Measurements from ENCODE around the gene ZC3HAV1L. TPM values are rescaled to one million over a fixed set of nuclear protein-coding genes. Genes with fewer than 3 reads are reported as not detected.
"Not testable (repeated sequence)": the region's sequence is repeated elsewhere in the genome, so short reads cannot be mapped to it uniquely, and the experiment has no call there.

The ZC3HAV1L gene
- polyA plus RNA-seq, 3 donors = 1.2 to 1.9 (median 1.7) TPM

DNA sequence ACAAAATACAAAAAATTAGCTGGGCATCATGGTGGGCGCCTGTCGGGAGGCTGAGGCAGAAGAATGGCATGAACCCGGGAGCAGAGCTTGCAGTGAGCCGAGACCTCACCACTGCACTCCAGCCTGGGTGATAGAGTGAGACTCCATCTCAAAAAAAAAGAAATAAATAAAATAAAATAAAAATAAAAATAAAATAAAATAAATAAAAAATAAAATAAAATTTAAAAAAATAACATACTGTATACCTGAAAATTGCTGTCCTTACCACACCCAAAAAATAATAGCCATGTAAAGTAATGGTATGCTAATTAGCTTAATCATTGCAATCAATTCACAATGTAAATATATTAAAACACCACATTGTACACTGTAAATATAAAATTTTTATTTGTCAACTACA lies 3.4 kb downstream of the ZC3HAV1L start:
- WGBS, 3 donors = 88 to 97% (median 96%) methylated on average over 4 of the region's 4 CpGs

DNA sequence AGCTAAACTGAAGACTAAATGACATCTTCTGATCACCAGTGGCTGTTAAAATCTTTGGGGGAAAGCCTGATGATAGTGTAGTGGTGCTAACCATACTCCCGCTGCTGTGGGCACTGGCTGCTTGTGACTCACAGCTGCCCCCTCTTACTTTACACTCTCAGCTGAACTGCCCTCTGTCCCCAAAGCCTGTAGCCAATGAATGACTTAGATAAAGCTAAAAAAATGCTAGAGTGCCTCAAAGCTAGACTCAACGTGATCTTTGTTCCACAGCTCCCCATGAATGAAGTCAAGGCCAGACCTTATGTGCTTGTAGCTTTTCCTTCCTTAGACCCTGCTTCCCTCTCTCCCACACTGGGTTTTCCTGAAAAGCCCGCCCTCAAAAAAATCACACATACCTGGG lies 6.5 kb downstream of the ZC3HAV1L start:
- 92 to 97% (median 94%) methylated on average over 3 of the region's 3 CpGs for WGBS, 3 donors
- H3K27ac ChIP-seq (ENCODE audit: low read depth, low read length) = no peak overlapping the region

More for the DNA sequence above, 3.4 kb downstream of the ZC3HAV1L start:
- H3K27ac ChIP-seq (ENCODE audit: low read depth, low read length) = no peak overlapping the region

DNA sequence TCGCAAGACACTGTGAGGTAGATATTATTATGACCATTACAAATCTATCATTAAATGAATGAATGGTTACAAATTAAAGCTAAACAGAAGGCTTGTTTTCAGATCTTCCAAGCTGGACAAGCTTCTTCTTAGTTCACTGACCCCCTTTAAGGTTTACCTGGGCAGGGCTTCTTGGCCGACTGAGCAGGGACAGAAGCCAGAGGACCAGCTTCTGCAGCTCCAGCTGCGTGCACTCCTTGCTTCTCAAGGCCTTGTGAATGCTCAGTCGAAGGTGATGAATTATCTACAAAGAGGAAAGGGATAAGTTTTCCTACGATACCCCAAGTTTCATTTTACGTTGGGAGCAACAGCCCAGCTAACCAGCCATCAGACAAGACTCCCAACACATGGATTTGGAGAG lies 9.3 kb downstream of the ZC3HAV1L start:
- 82 to 96% (median 91%) methylated on average over 6 of the region's 6 CpGs for WGBS, 3 donors

DNA sequence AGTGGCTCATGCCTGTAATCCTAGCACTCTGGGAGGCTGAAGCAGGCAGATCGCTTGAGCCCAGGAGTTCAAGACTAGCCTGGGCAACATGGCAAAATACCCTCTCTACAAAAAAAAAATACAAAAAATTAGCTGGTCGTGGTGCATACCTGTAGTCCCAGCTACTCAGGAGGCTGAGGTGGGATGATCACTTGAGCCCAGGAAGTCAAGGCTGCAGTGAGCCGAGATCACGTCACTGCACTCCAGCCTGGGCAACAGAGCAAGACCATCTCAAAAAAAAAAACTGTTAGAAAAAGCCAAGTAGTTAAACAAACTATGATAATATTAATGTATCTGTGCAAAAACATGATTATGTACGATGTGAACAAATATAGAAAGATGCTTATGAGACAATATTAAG lies 10.0 kb downstream of the ZC3HAV1L start:
- not testable (repeated sequence) for H3K27ac ChIP-seq (ENCODE audit: low read depth, low read length)
- WGBS, 3 donors = 87 to 89% (median 87%) methylated on average over 5 of the region's 5 CpGs

More for the DNA sequence above, 9.3 kb downstream of the ZC3HAV1L start:
- H3K27ac ChIP-seq (ENCODE audit: low read depth, low read length) = no peak overlapping the region

DNA sequence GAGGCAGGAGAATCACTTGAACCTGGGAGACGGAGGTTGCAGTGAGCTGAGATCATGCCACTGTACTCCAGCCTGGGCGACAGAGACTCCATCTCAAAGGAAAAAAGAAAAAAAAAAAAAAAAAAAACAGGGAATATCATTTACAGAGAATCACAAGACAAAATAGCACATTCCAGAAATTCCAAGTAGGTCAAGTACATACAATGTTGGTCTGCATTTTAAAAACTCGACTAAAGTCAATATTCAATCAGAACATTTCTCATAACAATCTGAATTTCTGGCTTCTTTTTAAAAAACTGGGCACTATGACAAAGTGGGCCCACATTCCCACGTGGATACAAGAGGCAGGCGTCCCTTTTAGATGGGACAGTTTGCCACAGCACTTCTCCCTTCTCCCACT lies 12.8 kb downstream of the ZC3HAV1L start:
- H3K27ac ChIP-seq (ENCODE audit: low read depth, low read length) = no peak overlapping the region
- WGBS, 3 donors = 81 to 85% (median 84%) methylated on average over 5 of the region's 5 CpGs

DNA sequence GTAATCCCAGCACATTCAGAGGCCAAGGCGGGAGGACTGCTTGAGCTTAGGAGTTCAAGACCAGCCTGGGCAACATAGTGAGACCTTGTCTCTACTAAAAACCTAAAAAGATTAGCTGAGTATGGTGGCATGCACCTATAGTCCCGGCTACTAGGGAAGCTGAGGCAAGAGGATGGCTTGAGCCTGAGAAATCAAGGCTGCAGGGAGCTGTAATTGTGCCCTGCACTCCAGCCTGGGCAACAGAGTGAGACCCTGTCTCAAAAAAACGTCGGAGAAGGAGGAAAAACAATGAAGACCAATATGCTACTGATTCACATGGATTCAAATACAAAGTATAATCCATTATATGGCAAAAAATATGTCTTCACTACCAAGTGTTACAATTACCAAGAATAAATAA lies 13.6 kb downstream of the ZC3HAV1L start:
- 68 to 85% (median 77%) methylated on average over 4 of the region's 4 CpGs for WGBS, 3 donors
- no peak overlapping the region for H3K27ac ChIP-seq (ENCODE audit: low read depth, low read length)

DNA sequence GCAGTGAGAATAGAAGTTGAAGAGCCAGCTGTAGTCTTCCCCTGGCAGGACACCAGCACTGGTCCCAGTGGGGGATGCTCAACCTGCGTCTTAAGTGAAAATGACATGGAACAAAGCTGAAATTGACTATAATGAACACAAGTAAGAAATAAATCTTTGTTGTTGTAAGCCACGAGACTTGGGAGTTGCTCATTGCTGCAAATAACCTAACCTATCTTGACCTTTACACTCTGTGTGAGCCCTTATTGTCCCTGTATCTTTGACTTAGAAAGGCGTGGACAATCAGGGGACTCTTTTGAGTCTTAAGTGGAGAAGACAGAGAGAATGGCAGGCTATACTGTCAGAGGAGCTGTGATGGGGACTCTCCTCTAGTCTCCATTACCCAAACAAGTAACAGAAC lies 16.9 kb downstream of the ZC3HAV1L start:
- 75 to 79% (median 76%) methylated on average over 3 of the region's 3 CpGs for WGBS, 3 donors
- H3K27ac ChIP-seq (ENCODE audit: low read depth, low read length) = no peak overlapping the region

DNA sequence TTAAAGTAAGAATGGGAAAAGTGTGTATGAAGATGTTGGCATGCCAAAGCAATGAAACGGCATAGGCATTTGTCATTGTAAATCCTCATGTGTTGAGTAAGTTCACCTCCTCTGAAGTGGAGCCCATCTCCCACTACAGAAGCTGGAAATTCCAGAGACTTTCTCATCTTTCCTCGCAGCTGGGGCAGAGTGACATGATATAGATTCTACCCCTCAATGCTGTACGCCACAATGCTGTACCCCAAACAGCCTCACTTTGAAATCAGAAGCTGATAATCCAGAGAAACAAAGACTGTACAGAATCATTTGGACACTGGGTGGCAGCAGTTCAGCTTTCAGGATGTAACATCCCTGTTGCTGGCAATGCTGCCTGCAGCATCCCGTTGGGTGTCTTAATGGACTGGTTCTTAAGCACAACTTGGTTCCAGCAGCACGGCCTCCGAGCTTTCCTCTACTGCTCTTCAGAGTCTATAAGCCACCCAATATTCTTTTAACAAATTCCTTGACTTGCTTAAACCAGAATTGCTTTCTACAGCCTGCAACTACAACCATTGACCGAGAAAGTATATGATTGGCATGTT lies 18.8 kb downstream of the ZC3HAV1L start:
- WGBS, 3 donors = 25 to 33% (median 32%) methylated on average over 7 of the region's 7 CpGs
- H3K27ac ChIP-seq (ENCODE audit: low read depth, low read length) = no peak overlapping the region

DNA sequence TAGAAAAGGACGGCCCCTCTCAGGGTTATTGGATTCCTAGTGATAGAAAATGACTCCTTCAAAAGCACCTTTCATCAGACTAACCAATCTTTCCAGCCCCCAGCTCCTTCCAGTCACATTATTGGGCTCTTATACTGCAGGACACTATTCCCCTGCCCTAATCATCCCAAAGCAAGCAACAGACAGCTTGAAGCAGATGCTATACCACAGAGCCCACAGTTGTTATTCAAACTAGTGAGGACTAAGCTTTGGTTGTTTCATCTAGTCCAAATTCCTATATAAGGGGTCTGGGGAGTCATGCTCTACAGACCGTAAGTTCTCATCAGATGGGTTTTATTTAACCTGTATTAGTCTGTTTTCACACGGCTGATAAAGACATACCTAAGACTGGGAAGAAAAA lies 24.5 kb downstream of the ZC3HAV1L start:
- 84 to 96% (median 94%) methylated on average over 3 of the region's 3 CpGs for WGBS, 3 donors
- no peak overlapping the region for H3K27ac ChIP-seq (ENCODE audit: low read depth, low read length)

DNA sequence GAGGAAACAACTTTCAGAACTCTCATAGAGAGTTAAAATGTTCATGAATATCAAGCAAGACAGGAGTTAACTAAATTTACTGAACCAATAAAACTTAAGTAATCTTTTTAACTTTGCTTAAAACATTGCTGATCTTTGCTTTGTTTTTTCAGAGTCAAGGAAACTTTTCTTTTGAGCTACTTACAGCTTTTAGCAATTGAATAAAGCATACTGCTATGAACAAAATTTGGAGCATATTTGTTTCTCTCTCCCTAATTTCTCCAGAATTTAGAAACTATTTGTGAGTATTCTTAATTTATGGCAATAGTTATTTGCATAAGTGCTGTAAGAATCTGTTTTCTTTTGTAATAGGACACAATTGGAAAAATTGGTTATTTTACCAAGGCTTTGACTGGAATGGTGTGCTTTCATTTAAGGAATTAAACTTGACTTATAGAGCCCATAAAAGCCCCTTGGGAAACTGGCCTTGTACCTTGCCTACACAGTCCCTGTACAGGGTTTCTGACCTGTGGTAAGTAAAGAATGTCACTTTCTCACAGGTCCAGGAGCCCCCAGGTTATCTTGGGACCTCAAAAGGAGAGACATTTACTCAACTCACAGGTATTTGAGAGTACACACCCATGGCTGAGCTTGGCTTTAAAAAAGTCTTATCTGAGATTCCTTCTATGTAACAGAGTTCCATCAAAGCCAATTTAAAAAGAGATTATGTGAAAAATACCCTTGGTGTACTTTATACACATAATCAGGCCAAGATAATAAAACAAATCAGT lies 31.3 kb downstream of the ZC3HAV1L start:
- H3K27ac ChIP-seq (ENCODE audit: low read depth, low read length) = no peak overlapping the region

DNA sequence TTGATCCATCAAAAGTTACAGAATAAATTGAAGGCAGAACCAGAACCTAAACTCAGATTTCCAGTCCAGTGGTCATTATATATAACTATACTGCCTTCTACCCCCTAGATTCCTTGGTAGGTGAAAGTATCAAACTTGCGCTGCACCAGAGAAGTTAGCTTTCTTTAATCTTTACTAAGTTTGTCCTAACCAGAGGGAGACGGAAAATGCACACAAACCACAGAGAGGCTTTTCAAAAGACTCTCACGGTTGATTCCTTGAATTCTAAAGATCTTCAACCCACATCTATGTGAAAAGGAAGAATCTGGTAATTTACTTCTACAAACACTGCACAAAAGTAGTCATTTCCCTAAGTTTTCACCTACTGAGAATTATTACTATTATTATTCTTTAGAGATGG lies 36.4 kb downstream of the ZC3HAV1L start:
- 81 to 92% (median 83%) methylated on average over 3 of the region's 3 CpGs for WGBS, 3 donors

DNA sequence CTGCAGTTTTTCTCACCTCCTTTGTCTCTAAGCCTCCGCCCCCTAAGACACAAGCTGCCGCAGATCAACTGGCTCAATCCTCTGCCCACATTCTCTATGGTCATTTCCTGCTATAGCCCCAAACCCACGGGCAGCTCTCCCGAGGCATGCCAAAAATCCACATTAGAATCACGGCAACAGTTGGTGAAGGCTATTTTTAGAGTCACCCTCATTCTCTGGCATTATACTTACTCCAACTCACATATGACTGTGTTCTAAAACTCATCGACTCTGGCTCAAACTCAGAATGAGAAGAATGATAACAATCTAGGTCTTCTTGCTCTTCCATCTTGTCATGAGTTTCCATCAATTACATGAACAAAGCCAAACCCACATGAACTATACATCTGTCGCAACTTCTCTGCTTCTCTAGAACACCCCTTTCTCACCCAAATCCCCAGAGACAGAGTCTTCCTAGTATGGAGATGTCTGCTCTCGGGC lies 43.8 kb downstream of the ZC3HAV1L start:
- H3K27ac ChIP-seq (ENCODE audit: low read depth, low read length) = no peak overlapping the region
- 81 to 84% (median 81%) methylated on average over 8 of the region's 8 CpGs for WGBS, 3 donors

More for the DNA sequence above, 36.4 kb downstream of the ZC3HAV1L start:
- no peak overlapping the region for H3K27ac ChIP-seq (ENCODE audit: low read depth, low read length)

DNA sequence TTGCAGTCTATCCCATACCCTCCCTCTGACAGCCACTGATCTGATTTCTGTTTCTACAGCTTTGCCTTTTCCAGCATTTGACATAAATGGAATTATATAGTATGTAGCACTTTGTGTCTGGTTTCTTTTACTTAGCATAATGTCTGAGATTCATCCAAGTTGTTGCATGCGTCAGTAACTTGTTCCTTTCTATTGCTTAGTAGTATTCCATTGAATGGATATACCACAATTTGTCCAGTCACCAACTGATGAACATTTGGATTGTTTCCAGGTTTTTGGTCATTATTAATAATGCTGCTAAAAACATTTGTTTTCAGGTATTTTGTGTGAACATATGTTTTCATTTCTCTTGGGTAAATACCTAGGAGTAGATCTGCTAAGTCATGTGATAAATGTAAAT lies 48.2 kb downstream of the ZC3HAV1L start:
- no peak overlapping the region for H3K27ac ChIP-seq (ENCODE audit: low read depth, low read length)
- WGBS, 3 donors = 95 to 98% (median 97%) methylated on average over 1 of the region's 1 CpG

DNA sequence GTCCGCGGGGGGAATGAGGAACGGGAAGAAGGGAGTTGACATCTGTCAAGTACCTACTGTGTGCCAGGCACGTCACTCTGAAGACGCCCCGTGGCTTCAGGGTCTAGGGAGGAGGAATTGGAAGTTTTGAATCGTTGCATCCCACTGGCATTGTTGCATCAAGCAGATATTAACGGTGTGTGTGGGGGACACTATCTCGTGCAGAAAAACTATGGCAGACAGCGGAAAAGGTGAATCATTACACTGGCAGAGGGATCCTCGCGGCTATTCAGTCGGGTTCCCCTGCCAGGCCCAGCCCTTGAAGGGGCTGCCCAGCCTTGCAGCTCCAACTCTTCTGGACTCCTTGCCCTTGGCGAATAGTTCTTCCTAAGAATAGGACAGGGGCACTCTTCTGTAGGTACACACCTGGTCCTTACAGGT lies 53.6 kb downstream of the ZC3HAV1L start:
- H3K27ac ChIP-seq (ENCODE audit: low read depth, low read length) = no peak overlapping the region
- 34 to 43% (median 36%) methylated on average over 14 of the region's 14 CpGs for WGBS, 3 donors

DNA sequence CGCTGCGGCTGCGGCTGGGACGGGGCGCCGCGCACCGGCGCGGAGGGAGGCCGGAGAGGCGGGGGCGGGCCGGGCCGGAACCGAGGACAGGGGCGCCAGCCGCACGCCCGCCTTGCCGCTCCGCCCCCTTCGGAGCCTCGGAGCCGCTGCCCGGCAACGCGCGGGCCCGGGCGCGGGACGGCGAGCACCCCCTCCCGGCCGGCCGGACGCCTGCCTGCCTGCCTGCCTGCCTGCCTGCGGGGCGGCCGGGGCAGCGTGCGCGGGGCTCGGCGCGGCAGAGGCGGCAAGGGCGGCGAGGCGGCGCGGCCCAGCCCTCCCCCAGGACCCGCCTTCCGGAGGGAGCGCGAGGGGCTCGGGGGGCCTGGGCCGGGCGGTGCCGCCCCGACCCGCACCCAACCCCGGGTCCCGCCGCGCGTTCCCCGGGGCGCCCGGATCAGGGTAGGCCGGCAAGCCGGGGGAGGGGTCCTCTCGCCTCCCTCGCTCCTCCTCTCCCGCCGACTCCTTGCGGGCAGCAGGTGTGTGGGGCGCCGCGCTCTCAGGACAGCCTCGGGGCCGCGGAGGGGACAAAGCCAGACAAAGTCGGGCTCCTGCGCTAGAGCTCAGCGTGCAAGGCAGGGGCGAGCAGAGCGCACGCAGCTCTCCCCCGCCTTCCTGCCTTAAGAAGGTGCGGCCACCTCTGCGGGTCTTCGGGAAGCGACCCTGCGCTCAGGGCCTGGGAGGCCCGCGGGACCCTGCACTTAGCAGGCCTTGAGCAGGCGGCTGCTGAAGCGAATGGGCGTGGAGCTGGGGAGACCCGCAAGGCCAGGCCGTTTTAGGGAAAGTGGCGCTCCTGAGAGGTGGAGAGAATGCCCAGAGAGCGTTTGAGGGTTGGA lies 54.3 kb downstream of the ZC3HAV1L start, which contains the start of gene KIAA1549:
TSS of gene KIAA1549 (minus strand) at position 58 of the 872 bp plus-strand sequence. CDS start 120 bp downstream, outside the sequence.
- 1 to 2% (median 2%) methylated on average over 43 to 100 of the region's 105 CpGs for WGBS, 3 donors

DNA sequence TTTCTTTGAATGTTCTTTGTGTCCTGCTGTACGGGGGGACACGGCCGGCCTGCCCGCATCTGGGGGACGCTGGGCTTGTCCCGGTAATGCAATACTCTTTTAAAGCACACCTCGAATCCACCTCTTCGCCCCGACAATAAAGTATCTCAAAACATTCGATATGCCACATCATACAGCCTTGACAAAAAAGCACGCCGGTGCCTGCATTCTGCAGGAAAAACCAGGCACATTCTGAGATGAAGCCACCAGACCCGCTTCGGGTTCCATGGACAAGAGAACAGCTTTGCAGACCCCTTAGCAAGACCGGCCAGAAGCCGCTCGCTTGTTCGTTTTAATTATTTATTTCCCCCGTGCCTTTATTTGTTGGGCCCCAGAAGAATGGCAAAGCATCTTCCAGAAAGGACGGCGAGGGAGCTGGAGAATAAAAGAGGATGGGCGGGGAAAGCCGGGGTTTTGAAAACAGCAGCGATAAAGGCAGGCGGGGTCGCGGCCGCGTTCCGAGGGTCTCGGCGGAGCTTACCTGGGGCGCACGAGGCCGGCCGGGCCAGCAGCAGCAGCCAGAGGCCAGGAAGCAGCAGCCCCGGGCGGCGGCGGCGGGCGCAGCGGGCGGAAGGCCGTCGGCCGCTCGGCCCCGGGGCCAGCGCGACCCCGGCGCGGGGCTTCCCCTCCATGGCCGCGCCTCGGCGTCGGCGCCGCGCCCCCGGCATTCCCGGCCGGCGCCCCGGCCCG lies 55.1 kb downstream of the ZC3HAV1L start:
- no peak overlapping the region for H3K27ac ChIP-seq (ENCODE audit: low read depth, low read length)
- WGBS, 3 donors = 1% methylated on average over 36 to 68 of the region's 68 CpGs

More for the DNA sequence above, 54.3 kb downstream of the ZC3HAV1L start, which contains the start of gene KIAA1549:
- no peak within 1 kb of the TSS for H3K27ac ChIP-seq (ENCODE audit: low read depth, low read length)

DNA sequence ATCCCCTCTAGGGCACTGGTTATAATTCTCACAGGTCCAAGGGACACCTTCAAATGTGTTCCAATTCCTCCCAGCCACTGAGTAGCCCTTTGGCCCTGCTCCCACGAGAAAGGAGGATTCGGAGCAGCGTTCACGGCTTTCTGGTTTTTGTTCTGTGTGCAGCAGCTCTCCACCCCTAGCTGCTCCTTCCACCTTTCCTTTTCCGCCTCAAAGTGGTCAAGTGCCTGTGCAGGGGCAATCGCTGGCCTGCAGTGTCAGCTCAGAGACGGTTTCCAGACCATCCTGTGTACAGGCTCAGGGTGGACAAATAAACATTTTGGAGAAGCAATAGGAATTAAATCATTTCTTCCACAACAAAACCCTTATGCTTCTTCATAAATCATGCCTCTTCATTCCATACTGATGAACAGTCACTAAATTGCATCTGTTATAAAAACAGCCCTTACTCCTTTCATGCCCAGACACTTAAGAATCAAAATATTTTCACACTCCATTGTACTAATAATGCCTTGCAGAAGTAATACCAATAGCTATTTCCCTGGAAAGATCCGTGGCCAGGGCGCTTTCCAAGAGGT lies 55.8 kb downstream of the ZC3HAV1L start:
- H3K27ac ChIP-seq (ENCODE audit: low read depth, low read length) = no peak overlapping the region
- WGBS, 3 donors = 20 to 54% (median 46%) methylated on average over 9 of the region's 9 CpGs

Data from adipose tissue (tissue), 3 donors.